RPMI7951 (cell line): ENCODE data around the gene DNAH17. TPM values are rescaled to one million over a fixed set of nuclear protein-coding genes. Genes with fewer than 3 reads are reported as not detected.

ENCODE experiments used
- DNase-seq: peaks from one replicate; pipeline ENCODE4 v3.0.0-alpha.2; 2012; ENCODE audit warnings: low read depth
- total RNA-seq: library from RNA; depleted of rRNA; stranded (reverse); fragments of >200 nt; shearing (Covaris generic); gene quantifications from 2 replicates; pipeline ENCODE4 v1.2.3, GENCODE V29; 2014

The DNAH17 gene
- total RNA-seq, 1 experiment from 2014 or later = 0.12 TPM

DNA sequence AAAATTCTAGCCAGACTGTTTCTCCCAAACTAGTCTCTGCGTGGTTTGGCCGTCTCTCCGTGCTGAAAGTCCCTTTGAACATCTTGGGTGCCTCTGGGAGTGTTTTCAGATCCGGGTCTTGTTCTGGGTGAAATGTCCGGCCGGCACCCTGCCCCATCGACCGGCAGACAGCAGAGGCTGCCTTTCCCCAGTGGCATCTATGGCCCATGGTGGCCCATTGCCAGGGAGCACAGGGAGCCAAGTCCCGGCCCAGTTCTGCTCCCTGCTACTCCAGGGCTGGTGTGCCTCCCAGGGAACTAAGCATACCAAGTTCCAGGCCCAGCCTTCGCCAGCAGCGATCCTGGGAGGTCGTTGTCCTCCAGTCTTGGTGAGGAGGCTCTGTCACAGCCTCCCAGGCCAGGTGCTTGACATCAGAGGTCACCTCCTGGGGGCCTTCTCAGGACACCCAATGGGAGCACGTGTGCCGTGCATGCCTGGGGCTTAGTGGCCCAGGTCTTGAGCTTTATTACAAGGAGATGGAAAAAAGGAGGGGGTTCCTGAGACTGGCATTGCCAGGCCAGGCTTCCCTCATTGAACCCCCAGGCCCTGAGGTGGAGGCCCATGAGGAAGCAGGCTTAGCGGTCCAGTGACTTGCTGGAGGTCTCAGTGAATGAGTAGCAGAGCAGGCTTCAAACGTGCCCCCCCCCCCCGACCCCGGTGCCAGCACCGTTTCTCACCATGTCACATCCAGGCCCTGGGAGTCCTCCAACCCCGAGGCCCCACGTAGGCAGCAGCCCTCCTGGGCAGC lies 144.8 kb downstream of the DNAH17 start:
- DNase-seq = no peak

- DNase-seq = no peak
Measured at GRCh38 chr17:78431692-78431958, 145.6 kb downstream of the DNAH17 start.

GRCh38 chr17:78430892-78431691 lies 146.1 kb downstream of the DNAH17 start:
- DNase-seq = no peak

- no peak for DNase-seq
Measured at GRCh38 chr17:78429618-78429995, 147.6 kb downstream of the DNAH17 start.

DNA sequence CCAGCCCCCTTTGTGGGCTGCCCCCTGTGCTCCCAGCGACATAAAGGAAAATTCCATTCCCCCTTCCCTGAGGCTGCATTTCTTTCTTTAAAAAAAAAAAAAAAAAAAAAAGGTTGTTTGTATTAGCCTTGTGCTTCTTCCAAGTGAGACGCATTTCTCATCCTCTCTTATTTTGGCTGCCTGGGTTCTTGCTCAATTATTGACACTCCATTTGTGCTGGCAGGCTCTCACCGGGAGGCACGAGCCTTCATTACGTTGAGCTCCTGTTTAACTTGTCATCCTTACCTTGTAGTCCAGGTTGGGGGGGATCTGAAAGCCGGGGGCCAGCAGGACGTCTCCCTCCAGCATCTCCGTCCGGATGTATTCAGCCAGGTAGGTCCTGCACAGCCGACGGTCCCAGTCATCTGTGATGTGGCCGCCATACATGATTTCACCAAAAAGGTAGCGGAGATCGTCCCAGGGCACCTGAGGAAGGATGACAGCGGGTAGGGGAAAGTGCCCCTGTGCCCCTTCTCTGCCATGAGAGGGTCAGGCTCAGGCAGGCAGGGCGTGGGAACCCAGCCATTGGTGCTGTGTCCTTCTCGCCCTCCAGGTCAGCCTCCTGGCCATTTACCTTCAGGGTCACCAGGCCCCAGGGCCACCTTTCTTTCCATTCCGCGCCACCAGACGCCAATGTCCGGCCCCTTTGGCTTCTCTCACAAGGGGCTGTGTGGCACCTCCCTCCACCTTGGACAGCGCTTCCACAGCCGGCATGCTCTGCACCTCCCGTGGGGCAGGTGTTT lies 148.2 kb downstream of the DNAH17 start:
- DNase-seq = no peak

DNA sequence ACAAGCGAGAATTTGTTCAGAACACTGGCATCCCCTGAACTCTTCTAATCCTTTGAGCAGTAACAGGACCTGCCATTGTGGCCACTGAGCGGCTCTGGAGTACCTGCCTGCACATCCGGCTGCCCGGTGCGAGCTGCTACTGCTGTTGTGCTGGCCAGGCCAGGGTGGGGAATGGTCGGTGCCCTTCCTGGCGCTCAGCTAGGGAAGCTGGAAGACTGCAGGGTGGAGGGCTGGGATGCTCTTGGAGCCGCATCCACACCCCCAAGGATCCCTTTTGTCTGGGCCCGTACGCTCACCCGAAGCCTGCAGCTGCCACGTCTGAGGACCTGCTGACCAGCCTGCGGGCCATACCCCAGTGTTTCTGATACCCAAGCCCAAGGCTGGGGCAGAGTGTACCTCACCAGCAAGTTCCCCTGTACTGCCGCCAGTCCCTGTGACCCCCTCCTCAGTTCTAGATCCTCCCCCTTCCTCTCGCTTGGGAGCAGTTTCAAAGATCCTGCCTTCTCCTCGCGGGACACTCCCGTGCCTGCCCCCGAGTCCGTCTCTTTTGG lies 149.1 kb downstream of the DNAH17 start:
- no peak for DNase-seq

DNA sequence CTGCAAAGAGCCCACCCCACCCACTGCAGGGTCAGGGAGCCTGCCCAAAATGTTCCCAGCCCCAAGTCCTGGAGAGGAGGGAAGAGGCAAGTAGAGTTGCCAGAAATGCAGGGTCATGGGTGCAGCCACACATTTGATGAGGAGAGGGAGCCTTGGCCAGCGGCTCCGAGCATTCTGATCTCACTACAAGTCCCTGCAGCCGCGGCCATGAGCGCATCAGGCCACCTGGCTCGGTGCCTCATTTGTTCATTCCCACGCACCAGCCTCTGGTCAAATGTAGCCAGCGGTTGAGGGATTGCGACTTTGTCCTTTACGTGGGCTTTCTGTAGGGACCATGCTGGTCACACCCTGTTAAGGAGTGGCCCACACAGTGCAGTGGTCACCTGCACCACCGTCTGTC lies 150.1 kb downstream of the DNAH17 start:
- DNase-seq = no peak

GRCh38 chr17:78426293-78426879 lies 150.8 kb downstream of the DNAH17 start:
- no peak for DNase-seq

GRCh38 chr17:78425429-78425828 lies 151.8 kb downstream of the DNAH17 start:
- DNase-seq = no peak

- DNase-seq = no peak
Measured at GRCh38 chr17:78423961-78424675, 153.1 kb downstream of the DNAH17 start.

GRCh38 chr17:78422872-78423588 lies 154.2 kb downstream of the DNAH17 start:
- no peak for DNase-seq

DNA sequence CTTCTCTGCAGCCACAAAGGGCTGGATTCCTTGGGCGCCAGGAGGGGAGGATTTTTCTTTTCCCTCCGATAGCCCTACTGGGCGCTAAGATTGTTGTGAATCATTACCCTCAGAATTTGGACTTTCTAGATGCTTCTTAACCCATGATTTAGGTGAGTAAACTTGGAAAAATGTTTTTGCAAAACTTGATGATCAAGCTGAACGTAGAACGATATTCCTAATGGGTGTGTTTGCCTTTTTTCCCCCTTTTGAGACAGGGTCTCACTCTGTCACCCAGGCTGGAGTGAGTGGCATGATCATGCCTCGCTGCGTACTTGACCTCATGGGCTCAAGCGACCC lies 155.0 kb downstream of the DNAH17 start:
- no peak for DNase-seq

- peak; percentile 59 for DNase-seq
Measured at GRCh38 chr17:78421534-78422266, 155.5 kb downstream of the DNAH17 start.

- DNase-seq = no peak
Measured at GRCh38 chr17:78421084-78421533, 156.1 kb downstream of the DNAH17 start.

DNA sequence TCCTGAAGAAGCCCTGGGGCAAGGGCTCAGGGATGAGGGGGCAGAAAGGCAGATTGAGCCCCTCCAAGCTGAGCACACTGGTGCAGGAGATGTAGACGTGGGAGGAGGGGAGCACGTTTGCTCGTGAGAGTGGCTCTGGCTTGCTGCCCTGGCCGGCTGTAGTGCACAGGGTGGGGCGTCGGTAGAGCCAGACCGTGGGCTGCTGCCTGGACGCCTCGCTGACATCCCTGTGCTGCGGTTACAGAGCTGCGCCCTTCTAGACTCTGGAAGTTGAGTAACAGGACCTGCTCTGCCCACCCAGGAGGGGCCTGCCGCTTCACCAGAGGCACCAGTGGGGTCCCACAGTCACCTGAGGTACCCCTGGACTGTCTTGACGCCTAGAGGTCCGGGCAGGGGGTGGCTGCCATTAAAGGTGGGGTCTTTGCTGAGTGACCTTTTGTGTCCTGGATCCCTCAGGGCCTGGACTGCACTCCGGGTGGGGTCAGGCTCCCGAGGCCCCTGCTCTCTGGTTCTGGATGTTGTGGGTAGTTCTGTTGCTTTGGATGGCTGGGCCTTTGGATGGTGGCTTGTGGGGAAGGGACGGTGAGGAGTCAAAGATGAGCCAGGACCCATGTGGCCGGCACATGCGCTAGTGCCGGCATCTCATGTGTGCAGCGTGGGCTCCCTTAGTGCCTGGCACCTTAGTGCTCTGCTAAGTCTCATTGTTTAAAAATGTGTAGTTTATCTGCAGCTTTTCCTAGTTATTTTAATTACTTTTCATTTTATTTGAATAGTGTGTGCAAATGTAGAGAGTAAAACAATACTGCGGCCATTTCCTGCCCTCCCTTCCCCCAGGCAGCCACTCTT lies 157.0 kb downstream of the DNAH17 start:
- DNase-seq = no peak

- DNase-seq = no peak
Measured at GRCh38 chr17:78418326-78419026, 158.7 kb downstream of the DNAH17 start.

GRCh38 chr17:78417531-78417909 lies 159.7 kb downstream of the DNAH17 start:
- DNase-seq = no peak

DNA sequence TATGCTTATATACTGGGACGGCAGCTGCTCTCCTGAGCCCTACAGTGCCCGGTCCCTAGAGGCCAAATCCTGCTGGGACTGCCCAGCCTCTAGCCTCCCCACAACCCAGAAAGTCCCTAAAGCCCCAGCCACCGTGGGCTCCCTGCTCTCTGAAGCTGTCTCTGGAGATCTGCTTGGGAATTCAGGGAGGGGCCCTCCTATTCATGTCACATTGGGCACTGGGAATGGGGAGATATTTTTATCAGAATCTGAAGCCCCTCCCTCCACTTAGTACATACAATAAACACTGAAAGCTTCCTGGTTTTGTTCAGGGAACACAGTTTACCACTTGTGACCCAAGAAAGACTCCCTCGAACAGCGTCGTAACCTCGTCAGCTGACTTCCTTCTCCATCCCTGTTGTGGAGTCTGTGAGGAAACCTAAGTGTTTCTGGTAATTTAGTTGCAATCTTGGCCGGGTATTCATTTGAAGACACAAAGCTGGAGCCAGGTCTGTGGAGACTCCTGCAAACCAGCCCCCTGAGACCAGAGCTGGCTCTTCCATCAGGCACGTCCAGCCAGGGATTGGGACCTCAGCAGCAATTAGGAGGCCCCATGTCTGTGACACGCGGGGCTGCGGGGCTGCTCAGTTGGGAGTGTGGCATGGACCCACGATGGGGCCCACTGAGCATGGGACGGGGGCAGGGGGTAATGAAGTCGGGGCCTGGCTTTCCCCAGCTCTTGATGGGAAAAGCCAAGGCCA lies 160.2 kb downstream of the DNAH17 start:
- DNase-seq = no peak
